HepG2 (cell line): ENCODE data around the gene CD300A. TPM values are rescaled to one million over a fixed set of nuclear protein-coding genes. Genes with fewer than 3 reads are reported as not detected.
A peak's percentile ranks its signal among the peaks of the same experiment; 100 is the strongest.

Experiments
- ARID3A ChIP-seq: IDR thresholded peaks from 2 replicates; pipeline ENCODE4 v1.6.1; 2012; ENCODE audit warnings: low read depth, low read length, improper control_type of control experiment
- BORCS8-MEF2B ChIP-seq: sonication (generic); formaldehyde crosslinking; IDR thresholded peaks from 2 replicates; pipeline ENCODE4 v1.8.0; 2022; ENCODE audit warnings: mild to moderate bottlenecking, missing genetic modification reagents
- CEBPG ChIP-seq: IDR thresholded peaks from 2 replicates; pipeline ENCODE4 v1.6.1; 2016
- FLYWCH1 ChIP-seq: sonication (generic); formaldehyde crosslinking; IDR thresholded peaks from 2 replicates; pipeline ENCODE4 v1.8.1; 2023; ENCODE audit warnings: mild to moderate bottlenecking, missing genetic modification reagents
- GATAD2A ChIP-seq: IDR thresholded peaks from 2 replicates; pipeline ENCODE4 v1.6.1; 2016
- KAT7 ChIP-seq: IDR thresholded peaks from 2 replicates; pipeline ENCODE4 v1.6.1; 2018; ENCODE audit warnings: borderline replicate concordance, missing compliant biosample characterization
- KLF16 ChIP-seq, 2 experiments: sonication (generic) in 1 of 2; formaldehyde crosslinking in 1 of 2; IDR thresholded peaks; 2 replicates each; pipeline versions ENCODE4 v1.6.1 to v1.8.0; 2016 to 2023; ENCODE audit warnings: missing genetic modification reagents in 2 of 2, missing compliant biosample characterization in 1 of 2
- KLF6 ChIP-seq: IDR thresholded peaks from 2 replicates; pipeline ENCODE4 v1.8.0; 2016; ENCODE audit warnings: missing biosample characterization, missing genetic modification reagents
- MIXL1 ChIP-seq: IDR thresholded peaks from 2 replicates; pipeline ENCODE4 v1.6.1; 2016
- NONO ChIP-seq, 2 experiments: fragments of 450-650 bp in 1 of 2; sonication (generic) in 1 of 2; formaldehyde crosslinking in 1 of 2; IDR thresholded peaks in 1 of 2; conservative IDR thresholded peaks in 1 of 2; 2 replicates each; pipeline versions ENCODE4 v1.6.1 to v1.8.0; 2017 to 2022; ENCODE audit warnings: mild to moderate bottlenecking in 1 of 2, missing genetic modification reagents in 1 of 2, moderate library complexity in 1 of 2
- RBAK ChIP-seq: sonication (generic); formaldehyde crosslinking; IDR thresholded peaks from 2 replicates; pipeline ENCODE4 v1.5.1; 2020; ENCODE audit warnings: mild to moderate bottlenecking, missing genetic modification reagents
- SMAD1 ChIP-seq: sonication (generic); formaldehyde crosslinking; IDR thresholded peaks from 2 replicates; pipeline ENCODE4 v1.4.0; 2020; ENCODE audit warnings: missing genetic modification reagents, low read depth, mild to moderate bottlenecking, borderline replicate concordance
- SOX13 ChIP-seq, 3 experiments: fragments of 450-650 bp in 1 of 3; sonication (generic) in 1 of 3; formaldehyde crosslinking in 1 of 3; IDR thresholded peaks in 2 of 3; conservative IDR thresholded peaks in 1 of 3; 2 replicates each; pipeline versions ENCODE4 v1.5.0 to v1.6.1; 2016 to 2020; ENCODE audit warnings: antibody characterized with exemption in 1 of 3, mild to moderate bottlenecking in 1 of 3, missing compliant biosample characterization in 1 of 3, missing genetic modification reagents in 1 of 3, moderate library complexity in 1 of 3
- ZMYM2 ChIP-seq: sonication (generic); formaldehyde crosslinking; IDR thresholded peaks from 2 replicates; pipeline ENCODE4 v1.8.0; 2022; ENCODE audit warnings: mild to moderate bottlenecking, missing genetic modification reagents
- ZNF567 ChIP-seq: sonication (generic); formaldehyde crosslinking; IDR thresholded peaks from 2 replicates; pipeline ENCODE4 v1.8.1; 2023; ENCODE audit warnings: mild to moderate bottlenecking, missing genetic modification reagents, borderline replicate concordance
- ZNF672 ChIP-seq: sonication (generic); formaldehyde crosslinking; IDR thresholded peaks from 2 replicates; pipeline ENCODE4 v1.8.1; 2022; ENCODE audit warnings: missing genetic modification reagents
- ZNF674 ChIP-seq: sonication (generic); formaldehyde crosslinking; IDR thresholded peaks from 2 replicates; pipeline ENCODE4 v1.5.0; 2020; ENCODE audit warnings: low read depth, mild to moderate bottlenecking, missing genetic modification reagents
- ZNF777 ChIP-seq: sonication (generic); formaldehyde crosslinking; IDR thresholded peaks from 2 replicates; pipeline ENCODE4 v1.4.0; 2020; ENCODE audit warnings: missing genetic modification reagents
- ZSCAN31 ChIP-seq: sonication (generic); formaldehyde crosslinking; IDR thresholded peaks from 2 replicates; pipeline ENCODE4 v1.5.0; 2020; ENCODE audit warnings: low read depth, mild to moderate bottlenecking, missing genetic modification reagents
- polyA plus RNA-seq, 8 experiments: library from polyadenylated mRNA; depleted of rRNA in 3 of 8; stranded (reverse) in 7 of 8; unstranded in 1 of 8; fragments of >200 nt; fragmentation: Illumina TruSeq in 4 of 8; extraction: Trizol in 4 of 8; gene quantifications; 2 replicates each; pipeline versions ENCODE4 v1.2.1 to v1.2.3, GENCODE V29; 2011 to 2016; ENCODE audit warnings: low read depth in 4 of 8, missing spikeins in 1 of 8, mixed read lengths in 1 of 8; ENCODE audit not compliant: insufficient read depth in 1 of 8
- total RNA-seq, 5 experiments: library from RNA; depleted of rRNA; stranded (reverse); fragments of >200 nt; fragmentation: Illumina TruSeq; extraction: Trizol; gene quantifications; 2 replicates each; pipeline ENCODE4 v1.2.3, GENCODE V29; 2016; ENCODE audit warnings: low read depth in 1 of 5
- TF ChIP-seq, protein P1 (sequence below): sonication (generic); formaldehyde crosslinking; IDR thresholded peaks from 2 replicates; pipeline ENCODE4 v1.4.0; 2020; ENCODE audit warnings: missing genetic modification reagents, borderline replicate concordance
- TF ChIP-seq, protein P2 (sequence below): sonication (generic); formaldehyde crosslinking; conservative IDR thresholded peaks from 2 replicates; pipeline ENCODE4 v1.8.0; 2022; ENCODE audit warnings: low read depth, missing genetic modification reagents

CD300A gene
- total and polyA plus RNA-seq, 2 of the 13 experiments (the other 11 are each of a cell fraction or from before 2014, with no cell fraction given), result not detected

GRCh38 chr17:74417178-74418045 lies 49.0 kb upstream of the CD300A start (continued):
- TF ChIP-seq, protein P1, sequence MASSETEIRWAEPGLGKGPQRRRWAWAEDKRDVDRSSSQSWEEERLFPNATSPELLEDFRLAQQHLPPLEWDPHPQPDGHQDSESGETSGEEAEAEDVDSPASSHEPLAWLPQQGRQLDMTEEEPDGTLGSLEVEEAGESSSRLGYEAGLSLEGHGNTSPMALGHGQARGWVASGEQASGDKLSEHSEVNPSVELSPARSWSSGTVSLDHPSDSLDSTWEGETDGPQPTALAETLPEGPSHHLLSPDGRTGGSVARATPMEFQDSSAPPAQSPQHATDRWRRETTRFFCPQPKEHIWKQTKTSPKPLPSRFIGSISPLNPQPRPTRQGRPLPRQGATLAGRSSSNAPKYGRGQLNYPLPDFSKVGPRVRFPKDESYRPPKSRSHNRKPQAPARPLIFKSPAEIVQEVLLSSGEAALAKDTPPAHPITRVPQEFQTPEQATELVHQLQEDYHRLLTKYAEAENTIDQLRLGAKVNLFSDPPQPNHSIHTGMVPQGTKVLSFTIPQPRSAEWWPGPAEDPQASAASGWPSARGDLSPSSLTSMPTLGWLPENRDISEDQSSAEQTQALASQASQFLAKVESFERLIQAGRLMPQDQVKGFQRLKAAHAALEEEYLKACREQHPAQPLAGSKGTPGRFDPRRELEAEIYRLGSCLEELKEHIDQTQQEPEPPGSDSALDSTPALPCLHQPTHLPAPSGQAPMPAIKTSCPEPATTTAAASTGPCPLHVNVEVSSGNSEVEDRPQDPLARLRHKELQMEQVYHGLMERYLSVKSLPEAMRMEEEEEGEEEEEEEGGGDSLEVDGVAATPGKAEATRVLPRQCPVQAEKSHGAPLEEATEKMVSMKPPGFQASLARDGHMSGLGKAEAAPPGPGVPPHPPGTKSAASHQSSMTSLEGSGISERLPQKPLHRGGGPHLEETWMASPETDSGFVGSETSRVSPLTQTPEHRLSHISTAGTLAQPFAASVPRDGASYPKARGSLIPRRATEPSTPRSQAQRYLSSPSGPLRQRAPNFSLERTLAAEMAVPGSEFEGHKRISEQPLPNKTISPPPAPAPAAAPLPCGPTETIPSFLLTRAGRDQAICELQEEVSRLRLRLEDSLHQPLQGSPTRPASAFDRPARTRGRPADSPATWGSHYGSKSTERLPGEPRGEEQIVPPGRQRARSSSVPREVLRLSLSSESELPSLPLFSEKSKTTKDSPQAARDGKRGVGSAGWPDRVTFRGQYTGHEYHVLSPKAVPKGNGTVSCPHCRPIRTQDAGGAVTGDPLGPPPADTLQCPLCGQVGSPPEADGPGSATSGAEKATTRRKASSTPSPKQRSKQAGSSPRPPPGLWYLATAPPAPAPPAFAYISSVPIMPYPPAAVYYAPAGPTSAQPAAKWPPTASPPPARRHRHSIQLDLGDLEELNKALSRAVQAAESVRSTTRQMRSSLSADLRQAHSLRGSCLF (CRISPR knock-in tag), result no peak
- TF ChIP-seq ZNF672 (CRISPR knock-in tag) (no peak), CEBPG (CRISPR knock-in tag) (no peak), SMAD1 (CRISPR knock-in tag) (peak; percentile 75; the same call in 1 of the 2 replicates), ZNF674 (no peak), ZNF777 (CRISPR knock-in tag) (no peak), KLF16 (CRISPR knock-in tag; IDR thresholded peaks at IDR 0.05) (no peak; a peak in 1 of 4 replicates), BORCS8-MEF2B (peak; percentile 53; the same call in 1 of the 2 replicates), FLYWCH1 (no peak), NONO (IDR thresholded peaks at IDR 0.05) (no peak), NONO (CRISPR knock-in tag; conservative IDR thresholded peaks at IDR 0.05) (peak; percentile 71), GATAD2A (CRISPR knock-in tag) (peak; percentile 54), ZSCAN31 (CRISPR knock-in tag) (peak; percentile 71; the same call in 1 of the 2 replicates), ZMYM2 (CRISPR knock-in tag) (peak; percentile 69; the same call in 1 of the 2 replicates), SOX13 (IDR thresholded peaks at IDR 0.05) (0 out of 2 replicates have a peak, but pooled peaks have one; percentile 60), SOX13 (CRISPR knock-in tag; conservative IDR thresholded peaks at IDR 0.05 in 1 of 2, IDR thresholded peaks at IDR 0.05 in 1 of 2) (0 out of 4 replicates have a peak, but pooled peaks of 1 of the 2 experiments have one; percentile 72), KAT7 (CRISPR knock-in tag) (no peak; the same call in 1 of the 2 replicates), ZNF567 (CRISPR knock-in tag) (peak; percentile 71), ARID3A (peak; percentile 76), KLF6 (CRISPR knock-in tag) (no peak), RBAK (peak; percentile 79; the same call in 1 of the 2 replicates), MIXL1 (CRISPR knock-in tag) (peak; percentile 98)
- TF ChIP-seq, protein P2, sequence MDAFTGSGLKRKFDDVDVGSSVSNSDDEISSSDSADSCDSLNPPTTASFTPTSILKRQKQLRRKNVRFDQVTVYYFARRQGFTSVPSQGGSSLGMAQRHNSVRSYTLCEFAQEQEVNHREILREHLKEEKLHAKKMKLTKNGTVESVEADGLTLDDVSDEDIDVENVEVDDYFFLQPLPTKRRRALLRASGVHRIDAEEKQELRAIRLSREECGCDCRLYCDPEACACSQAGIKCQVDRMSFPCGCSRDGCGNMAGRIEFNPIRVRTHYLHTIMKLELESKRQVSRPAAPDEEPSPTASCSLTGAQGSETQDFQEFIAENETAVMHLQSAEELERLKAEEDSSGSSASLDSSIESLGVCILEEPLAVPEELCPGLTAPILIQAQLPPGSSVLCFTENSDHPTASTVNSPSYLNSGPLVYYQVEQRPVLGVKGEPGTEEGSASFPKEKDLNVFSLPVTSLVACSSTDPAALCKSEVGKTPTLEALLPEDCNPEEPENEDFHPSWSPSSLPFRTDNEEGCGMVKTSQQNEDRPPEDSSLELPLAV (CRISPR knock-in tag), result no peak
